Cardiac muscle cell (in vitro differentiated cells and primary cell): ENCODE data around the gene CFAP46. TPM values are rescaled to one million over a fixed set of nuclear protein-coding genes. Genes with fewer than 3 reads are reported as not detected.

Experiments
- DNase-seq, 2 donors: peaks; one replicate each; pipeline versions ENCODE4 v3.0.0 to v3.0.0-alpha.2; 2010 to 2017; ENCODE audit warnings: low read depth in 1 of 2, low spot score in 1 of 2
- H3K27ac ChIP-seq: fragments of 200-600 bp; sonication (generic); 2 replicates; pipeline ENCODE4 v1.5.1; 2016
- H3K27me3 ChIP-seq: fragments of 200-600 bp; sonication (generic); 2 replicates; pipeline ENCODE4 v1.6.0; 2016; ENCODE audit warnings: control low read depth
- H3K36me3 ChIP-seq: fragments of 200-600 bp; sonication (generic); 2 replicates; pipeline ENCODE4 v1.5.1; 2016; ENCODE audit warnings: control low read depth
- H3K4me1 ChIP-seq: fragments of 200-600 bp; sonication (generic); 2 replicates; pipeline ENCODE4 v1.8.1; 2017; ENCODE audit warnings: low read depth, mild to moderate bottlenecking, mixed run types
- H3K4me3 ChIP-seq: fragments of 200-600 bp; sonication (generic); 2 replicates; pipeline ENCODE4 v1.5.1; 2016; ENCODE audit warnings: mild to moderate bottlenecking
- H3K9me3 ChIP-seq: fragments of 200-600 bp; sonication (generic); 2 replicates; pipeline ENCODE4 v1.5.1; 2017; ENCODE audit warnings: low read depth, mild to moderate bottlenecking, control low read depth
- polyA plus RNA-seq: library from polyadenylated mRNA; unstranded; fragments of >200 nt; fragmentation: Nextera tagmentation; extraction: Ambion mirVana; gene quantifications from 2 replicates; pipeline ENCODE4 v1.2.1, GENCODE V29; 2016
- total RNA-seq: library from RNA; depleted of rRNA; stranded (reverse); fragments of >200 nt; gene quantifications from 2 replicates; pipeline ENCODE4 v1.2.3, GENCODE V29; 2016
- TF ChIP-seq, protein P1 (sequence below): IDR thresholded peaks from 2 replicates; pipeline ENCODE4 v1.5.1; 2012; ENCODE audit warnings: low read depth, mild to moderate bottlenecking, low read length

The CFAP46 gene
- total and polyA plus RNA-seq, 2 experiments from 2014 or later = 2.8 to 4.5 TPM

DNA sequence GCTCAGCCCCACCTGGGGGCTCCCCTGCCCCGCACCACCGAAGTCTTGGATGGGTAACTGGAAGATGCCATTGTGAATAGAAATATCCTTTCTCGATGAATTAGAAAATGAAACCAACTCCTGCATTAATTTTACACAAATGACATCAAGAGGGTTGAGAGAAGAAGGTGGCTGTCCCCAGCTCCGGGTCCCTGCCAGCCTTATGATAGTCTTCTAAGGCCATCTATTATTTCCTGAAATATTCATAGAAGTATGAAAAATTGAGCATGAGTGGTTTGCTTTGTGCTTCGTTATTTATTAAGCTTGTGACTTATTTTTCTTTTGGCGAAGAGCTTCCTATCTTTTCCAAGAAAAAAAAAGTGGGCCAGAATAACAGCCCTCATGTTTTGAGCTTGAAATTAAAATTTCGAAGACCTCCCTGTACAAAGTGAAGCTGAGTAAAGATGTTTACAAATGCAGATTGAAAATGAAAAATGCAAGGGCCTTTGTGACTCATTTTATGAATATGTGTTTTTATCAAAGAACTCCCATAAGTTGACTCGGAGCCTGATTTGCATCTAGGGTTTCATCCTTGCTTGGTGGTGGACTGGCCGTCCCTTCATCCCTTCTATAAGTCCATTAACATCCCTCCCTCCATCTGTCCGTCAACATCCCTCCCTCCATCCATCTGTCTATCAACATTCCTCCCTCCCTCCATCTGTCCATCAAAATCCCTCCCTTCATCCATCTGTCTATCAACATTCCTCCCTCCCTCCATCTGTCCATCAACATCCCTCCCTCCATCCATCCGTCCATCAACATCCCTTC lies 20.5 kb upstream of the CFAP46 start:
- no peak overlapping the region for H3K27ac ChIP-seq
- peak in 1 of 2 donors; percentile 35 for DNase-seq
- no peaks in the 10 kb centered on the region for H3K36me3 ChIP-seq
- peaks cover 4% of the 10 kb centered on the region for H3K27me3 ChIP-seq
- TF ChIP-seq, protein P1, sequence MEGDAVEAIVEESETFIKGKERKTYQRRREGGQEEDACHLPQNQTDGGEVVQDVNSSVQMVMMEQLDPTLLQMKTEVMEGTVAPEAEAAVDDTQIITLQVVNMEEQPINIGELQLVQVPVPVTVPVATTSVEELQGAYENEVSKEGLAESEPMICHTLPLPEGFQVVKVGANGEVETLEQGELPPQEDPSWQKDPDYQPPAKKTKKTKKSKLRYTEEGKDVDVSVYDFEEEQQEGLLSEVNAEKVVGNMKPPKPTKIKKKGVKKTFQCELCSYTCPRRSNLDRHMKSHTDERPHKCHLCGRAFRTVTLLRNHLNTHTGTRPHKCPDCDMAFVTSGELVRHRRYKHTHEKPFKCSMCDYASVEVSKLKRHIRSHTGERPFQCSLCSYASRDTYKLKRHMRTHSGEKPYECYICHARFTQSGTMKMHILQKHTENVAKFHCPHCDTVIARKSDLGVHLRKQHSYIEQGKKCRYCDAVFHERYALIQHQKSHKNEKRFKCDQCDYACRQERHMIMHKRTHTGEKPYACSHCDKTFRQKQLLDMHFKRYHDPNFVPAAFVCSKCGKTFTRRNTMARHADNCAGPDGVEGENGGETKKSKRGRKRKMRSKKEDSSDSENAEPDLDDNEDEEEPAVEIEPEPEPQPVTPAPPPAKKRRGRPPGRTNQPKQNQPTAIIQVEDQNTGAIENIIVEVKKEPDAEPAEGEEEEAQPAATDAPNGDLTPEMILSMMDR = no peak
- H3K4me3 ChIP-seq = no peak overlapping the region
- H3K4me1 ChIP-seq = peaks cover 27% of the 10 kb centered on the region
- H3K9me3 ChIP-seq = no peaks in the 10 kb centered on the region

DNA sequence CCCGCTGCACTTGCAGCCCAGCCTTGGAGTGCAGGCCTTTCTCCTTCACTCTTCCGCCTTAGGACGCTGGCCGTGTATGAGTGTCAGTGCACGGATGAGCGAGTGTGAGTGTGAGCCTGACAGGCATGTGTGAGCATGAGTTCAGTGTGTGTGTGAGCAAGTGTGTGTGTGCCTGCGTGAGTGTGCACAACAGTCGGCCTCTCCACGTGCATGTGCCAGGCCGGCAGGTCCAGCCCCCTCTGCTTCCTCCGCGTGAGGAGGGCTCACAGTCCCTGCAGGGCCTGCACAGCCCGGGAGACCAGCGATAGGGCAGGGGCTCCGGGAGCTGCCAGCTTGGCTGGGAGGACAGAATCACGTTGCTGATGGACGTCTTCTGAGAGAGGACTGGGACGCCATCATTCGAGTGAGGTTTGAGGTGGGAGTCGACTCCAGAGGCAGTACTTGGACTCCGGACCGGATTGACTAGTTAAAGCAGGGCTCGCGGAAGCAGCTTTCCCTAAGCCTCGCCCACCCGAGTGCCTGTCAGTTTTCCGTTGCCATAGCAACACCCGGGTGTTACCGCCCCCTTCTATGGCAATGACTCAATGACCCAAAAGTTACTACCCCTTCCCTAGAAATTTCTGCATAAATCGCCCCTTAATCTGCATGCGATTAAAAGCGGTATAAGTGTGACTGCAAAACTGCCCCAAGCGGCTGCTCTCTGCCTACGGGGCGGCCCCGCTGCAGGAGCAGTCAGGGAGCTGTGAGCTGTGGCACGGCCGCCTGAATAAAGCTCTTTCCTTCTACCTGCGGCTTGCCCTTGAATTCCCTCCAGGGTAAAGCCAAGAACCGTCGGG lies 19.6 kb upstream of the CFAP46 start:
- H3K36me3 ChIP-seq = no peaks in the 10 kb centered on the region
- peaks cover 4% of the 10 kb centered on the region for H3K27me3 ChIP-seq
- no peak overlapping the region for H3K4me3 ChIP-seq
- no peaks in the 10 kb centered on the region for H3K9me3 ChIP-seq
- no peak overlapping the region for H3K27ac ChIP-seq
- peaks cover 28% of the 10 kb centered on the region for H3K4me1 ChIP-seq
- peak; percentile 74 to 88 for DNase-seq
- TF ChIP-seq, protein P1 = peak; percentile 8

DNA sequence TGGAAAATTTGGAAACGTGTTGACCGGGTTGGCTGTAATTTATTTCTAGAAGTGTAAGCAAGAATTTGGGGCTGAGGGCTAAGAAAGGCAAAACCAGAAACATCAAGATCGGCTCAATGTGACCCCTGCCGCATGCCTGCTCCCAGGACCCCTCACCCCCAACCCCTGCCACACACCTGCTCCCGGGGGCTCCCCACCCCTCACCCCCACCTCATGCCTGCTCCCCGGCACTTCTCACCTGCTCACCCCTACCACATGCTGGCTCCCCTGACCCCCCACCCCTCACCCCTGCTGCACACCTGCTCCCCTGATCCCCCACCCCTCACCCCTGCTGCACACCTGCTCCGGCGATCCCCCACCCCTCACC lies 19.0 kb upstream of the CFAP46 start:
- TF ChIP-seq, protein P1 = no peak
- peaks cover 4% of the 10 kb centered on the region for H3K27me3 ChIP-seq
- H3K4me1 ChIP-seq = peaks cover 28% of the 10 kb centered on the region
- no peak for DNase-seq
- H3K27ac ChIP-seq = no peak overlapping the region
- no peaks in the 10 kb centered on the region for H3K9me3 ChIP-seq
- no peak overlapping the region for H3K4me3 ChIP-seq
- no peaks in the 10 kb centered on the region for H3K36me3 ChIP-seq

DNA sequence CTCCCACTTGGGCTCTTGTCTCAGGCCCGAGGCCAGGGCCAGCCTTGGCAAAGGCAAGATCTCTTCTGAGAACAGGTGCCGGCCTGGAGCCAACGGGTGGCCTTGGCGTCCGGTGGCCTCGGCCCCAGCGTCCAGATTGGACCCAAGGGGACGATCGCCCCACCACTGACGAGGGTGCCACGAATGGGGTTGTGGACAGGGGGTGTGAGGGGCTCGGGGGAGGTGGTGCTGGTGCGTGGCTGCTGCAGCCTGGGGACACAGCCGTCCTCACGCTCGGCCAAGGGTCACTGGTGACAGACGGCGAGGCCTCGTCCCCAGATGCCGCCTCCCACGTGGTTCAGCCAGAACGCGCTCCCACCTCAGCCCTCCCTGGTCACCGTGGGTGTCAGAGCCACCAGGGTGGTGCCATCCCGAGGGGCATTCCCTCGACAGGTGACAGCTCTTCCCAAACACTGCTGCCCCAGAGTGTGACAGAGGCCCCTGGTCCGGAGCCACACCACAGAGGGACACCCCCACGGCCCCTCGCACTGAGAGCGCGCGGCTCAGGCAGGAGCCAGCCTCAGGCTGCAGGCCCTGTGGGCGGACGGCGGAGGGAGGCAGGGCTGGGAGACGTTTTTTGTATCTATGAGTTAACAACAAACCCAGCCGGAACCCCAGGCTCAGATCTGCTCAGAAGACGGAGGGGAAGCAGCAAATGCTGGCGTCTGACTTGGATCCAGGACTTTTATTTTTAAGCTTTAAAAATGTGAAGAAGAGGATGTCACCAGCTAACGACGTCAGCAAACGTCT lies 18.5 kb upstream of the CFAP46 start:
- no peak overlapping the region for H3K4me3 ChIP-seq
- H3K27me3 ChIP-seq = peaks cover 4% of the 10 kb centered on the region
- H3K4me1 ChIP-seq = peaks cover 28% of the 10 kb centered on the region
- no peaks in the 10 kb centered on the region for H3K36me3 ChIP-seq
- H3K27ac ChIP-seq = no peak overlapping the region
- TF ChIP-seq, protein P1 = no peak
- no peak for DNase-seq
- H3K9me3 ChIP-seq = no peaks in the 10 kb centered on the region

DNA sequence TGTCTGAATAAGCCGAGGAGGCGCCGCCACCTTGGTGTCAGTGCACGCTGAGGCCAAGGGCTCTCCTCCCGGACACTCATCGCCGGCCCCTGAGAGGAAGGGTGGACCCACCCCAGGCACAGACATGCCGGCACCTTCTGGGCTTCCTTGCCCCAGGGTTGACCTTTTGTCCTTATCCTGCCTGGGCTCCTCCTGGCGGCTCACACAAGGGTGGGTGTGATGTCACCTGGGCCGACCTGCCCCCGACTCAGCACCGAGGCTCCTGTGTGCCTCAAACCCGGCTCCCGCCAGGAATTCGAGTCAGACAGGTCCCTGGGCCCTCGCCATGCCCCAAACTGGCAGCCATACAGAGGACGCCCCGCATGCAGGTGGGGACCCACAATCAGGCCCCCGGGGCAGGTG lies 17.7 kb upstream of the CFAP46 start:
- Histone ChIP-seq H3K27ac (peak overlapping the region; percentile 84), H3K4me1 (peaks cover 28% of the 10 kb centered on the region), H3K9me3 (no peaks in the 10 kb centered on the region), H3K27me3 (peaks cover 4% of the 10 kb centered on the region), H3K4me3 (no peak overlapping the region), H3K36me3 (no peaks in the 10 kb centered on the region)
- DNase-seq = peak in 1 of 2 donors; percentile 29
- TF ChIP-seq, protein P1 = no peak
